HL-60 (cell line): ENCODE measurements around the gene RELN.

Source experiments
- DNase-seq, 2 experiments: peaks; one replicate each; pipeline ENCODE4 v3.0.0-alpha.2; 2010 to 2020; ENCODE audit warnings: low read depth in 1 of 2, low spot score in 1 of 2
- H3K27ac ChIP-seq: fragments of 250-450 bp; sonication (Bioruptor Pico); replicated peaks from 2 replicates; pipeline ENCODE4 v1.5.1; 2020; ENCODE audit warnings: mild to moderate bottlenecking, moderate library complexity
- H3K27me3 ChIP-seq: fragments of 250-450 bp; sonication (Bioruptor Pico); 2 replicates; pipeline ENCODE4 v1.5.1; 2021; ENCODE audit warnings: mild to moderate bottlenecking, moderate library complexity; ENCODE audit not compliant: insufficient read depth, poor library complexity, severe bottlenecking
- H3K4me3 ChIP-seq: replicated peaks from 2 replicates; pipeline ENCODE4 v1.5.1; 2011; ENCODE audit warnings: mild to moderate bottlenecking, control low read depth, low read length; ENCODE audit not compliant: insufficient read depth
- CTCF ChIP-seq: IDR thresholded peaks from one replicate; pipeline ENCODE4 v1.5.1; 2011; ENCODE audit warnings: low read length, control low read depth, inconsistent platforms; ENCODE audit not compliant: insufficient read depth
- GABPA ChIP-seq: IDR thresholded peaks from 2 replicates; pipeline ENCODE4 v1.6.1; 2012; ENCODE audit warnings: low read depth
- POLR2AphosphoS5 ChIP-seq: IDR thresholded peaks from 2 replicates; pipeline ENCODE4 v1.6.1; 2012; ENCODE audit warnings: low read depth
- REST ChIP-seq: IDR thresholded peaks from 2 replicates; pipeline ENCODE4 v1.6.1; 2012; ENCODE audit warnings: low read depth; ENCODE audit not compliant: insufficient replicate concordance
- SPI1 ChIP-seq: IDR thresholded peaks from 2 replicates; pipeline ENCODE4 v1.6.1; 2012; ENCODE audit warnings: low read depth, mild to moderate bottlenecking, borderline replicate concordance

The RELN gene

DNA sequence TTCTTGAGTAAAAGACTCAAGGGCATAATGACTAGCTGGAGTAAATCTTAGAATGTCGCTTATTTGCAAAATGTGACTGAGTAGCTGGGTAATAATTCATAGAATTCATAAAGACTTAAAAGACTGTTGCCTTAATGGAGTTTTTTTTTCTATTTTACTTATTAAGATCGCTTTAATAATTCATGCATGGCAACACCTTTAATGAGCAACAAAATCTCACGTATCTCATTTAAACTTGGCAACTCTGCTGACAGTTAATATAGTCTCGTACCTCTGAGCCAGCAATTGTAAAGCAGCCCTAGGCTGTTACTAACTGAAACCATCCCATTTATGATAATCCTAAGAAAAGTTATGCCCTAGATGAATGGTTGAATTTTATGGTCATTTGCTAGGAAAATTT, 455.7 kb downstream of the RELN start:
- Histone ChIP-seq H3K27ac (no peak overlapping the region), H3K4me3 (no peak overlapping the region), H3K27me3 (peaks cover 3% of the 10 kb centered on the region)
- DNase-seq, result no peak
- TF ChIP-seq REST (no peak), SPI1 (no peak), CTCF (no peak), POLR2AphosphoS5 (no peak), GABPA (no peak)

DNA sequence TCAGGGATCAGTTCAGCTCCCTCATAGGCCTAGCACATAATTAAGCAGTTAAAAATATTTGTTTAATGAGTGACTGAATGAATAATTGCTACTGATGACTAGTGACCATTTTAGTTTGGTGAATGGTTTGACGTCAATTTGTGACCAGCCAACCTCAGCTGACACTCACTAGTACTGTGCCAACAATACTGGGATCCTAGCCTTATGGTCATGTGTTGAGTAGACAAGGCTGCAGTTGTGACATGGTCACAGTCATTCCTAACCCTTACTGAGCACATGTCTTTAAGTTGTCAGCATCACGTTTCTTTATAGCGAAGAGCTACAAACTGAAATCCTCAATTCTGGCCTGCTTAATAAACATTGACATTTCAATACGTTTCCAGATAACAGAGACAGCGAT, 456.5 kb downstream of the RELN start:
- Histone ChIP-seq H3K27ac (no peak overlapping the region), H3K4me3 (no peak overlapping the region), H3K27me3 (peaks cover 2% of the 10 kb centered on the region)
- DNase-seq, result no peak
- no peak for TF ChIP-seq CTCF
- TF ChIP-seq POLR2AphosphoS5, result no peak

GRCh38 chr7:103528152-103528551, 461.3 kb downstream of the RELN start:
- Histone ChIP-seq H3K4me3 (no peak overlapping the region), H3K27me3 (peaks cover 2% of the 10 kb centered on the region), H3K27ac (no peak overlapping the region)
- DNase-seq, result no peak
- TF ChIP-seq REST (no peak), POLR2AphosphoS5 (no peak), SPI1 (no peak), GABPA (no peak), CTCF (no peak)

- TF ChIP-seq GABPA (no peak), POLR2AphosphoS5 (no peak), REST (no peak), CTCF (no peak), SPI1 (no peak)
- Histone ChIP-seq H3K27ac (no peak overlapping the region), H3K4me3 (no peak overlapping the region), H3K27me3 (peaks cover 2% of the 10 kb centered on the region)
- no peak for DNase-seq
Measured at GRCh38 chr7:103525937-103526336, 463.5 kb downstream of the RELN start.
